Heart left ventricle (tissue), 13 donors: ENCODE data around the gene S100A4.
"Not testable (repeated sequence)": the region's sequence is repeated elsewhere in the genome, so short reads cannot be mapped to it uniquely, and the experiment has no call there.

ENCODE experiments used
- CTCF ChIP-seq, 12 donors: fragments of 200-600 bp; sonication (generic) in 4 of 12; IDR thresholded peaks; one replicate each; pipeline versions ENCODE4 v1.5.0 to v1.8.0; 2018 to 2022; ENCODE audit warnings: antibody characterized with exemption in 12 of 12, mild to moderate bottlenecking in 5 of 12
- POLR2A ChIP-seq, 2 donors: fragments of 450-650 bp; IDR thresholded peaks; one replicate each; pipeline ENCODE4 v1.6.1; 2017; ENCODE audit warnings: antibody characterized with exemption in 2 of 2, mild to moderate bottlenecking in 2 of 2, moderate library complexity in 2 of 2
- donor health status: ischemic (EF 13 %, LVEDD 7.1; RV severe dilation, severe dysfunction).
- donor health status: DM: no; HTN: yes; CAD: no.
- donor health status: DM: no; HTN: no; CAD: no.
- donor health status: ischemic (EF 25% LVEDD 6.9; RV normal size, moderate dysfunction).
- donor health status: ischemic (EF 25% LVEDD 5.7; RV mildly dilated, moderate dysfunction).
- donor health status: ischemic (EF 35%, LVEDD 5.7; RV mildly dilated, moderate dysfunction).
- donor health status: nonischemic (EF 11% LVEDD 7.7; RV severe dilation, severe dysfunction).
- donor health status: DM: yes; HTN: yes; CAD: no.
- donor health status: PGD.
- donor health status: ischemic (EF 29% LVEDD 5.4; RV normal size, mild dysfunction).
- donor health status: nonischemic (EF 23%, LVEDD 6.1; RV moderate dilation, normal function).

- TF ChIP-seq CTCF, POLR2A (IDR thresholded peaks at IDR 0.05): not testable (repeated sequence)
Measured at GRCh38 chr1:153520137-153520691, 25.4 kb downstream of the S100A4 start.
